GM23338 (cell line): ENCODE results near the gene TCP11L2. TPM values are rescaled to one million over a fixed set of nuclear protein-coding genes. Genes with fewer than 3 reads are reported as not detected.

Experiments
- ATAC-seq: fragments of 200-7000 bp; cut with Tn5 transposase; 3 replicates; pipeline ENCODE4 v1.9.1; 2020
- DNase-seq: peaks from one replicate; pipeline ENCODE4 v3.0.0-alpha.2; 2015; ENCODE audit warnings: low spot score
- H2AFZ ChIP-seq: fragments of 200-600 bp; sonication (generic); 2 replicates; pipeline ENCODE4 v1.8.0; 2016; ENCODE audit warnings: antibody characterized with exemption, mild to moderate bottlenecking, moderate library complexity
- H3F3A ChIP-seq: fragments of 200-600 bp; sonication (generic); replicated peaks from 2 replicates; pipeline ENCODE4 v1.8.0; 2017; ENCODE audit warnings: antibody characterized with exemption, mixed run types, low read depth
- H3K27ac ChIP-seq: fragments of 200-600 bp; sonication (generic); 2 replicates; pipeline ENCODE4 v1.6.1; 2016; ENCODE audit warnings: low read depth
- H3K27me3 ChIP-seq: fragments of 200-600 bp; sonication (generic); 2 replicates; pipeline ENCODE4 v1.8.0; 2016; ENCODE audit warnings: mild to moderate bottlenecking, mixed run types, moderate library complexity; ENCODE audit not compliant: insufficient read depth
- H3K36me3 ChIP-seq: fragments of 200-600 bp; sonication (generic); 2 replicates; pipeline ENCODE4 v1.8.0; 2016; ENCODE audit warnings: mild to moderate bottlenecking; ENCODE audit not compliant: insufficient read depth
- H3K4me1 ChIP-seq: fragments of 200-600 bp; sonication (generic); 2 replicates; pipeline ENCODE4 v1.8.0; 2016; ENCODE audit warnings: mild to moderate bottlenecking, moderate library complexity; ENCODE audit not compliant: insufficient read depth
- H3K4me2 ChIP-seq: fragments of 200-600 bp; sonication (generic); 2 replicates; pipeline ENCODE4 v1.7.1; 2017; ENCODE audit warnings: mixed run types
- H3K4me3 ChIP-seq: fragments of 200-600 bp; sonication (generic); 2 replicates; pipeline ENCODE4 v1.6.1; 2016; ENCODE audit warnings: mixed run types
- H3K79me2 ChIP-seq: fragments of 200-600 bp; sonication (generic); replicated peaks from 2 replicates; pipeline ENCODE4 v1.8.0; 2017; ENCODE audit warnings: mild to moderate bottlenecking; ENCODE audit not compliant: insufficient read depth
- H3K9me2 ChIP-seq: fragments of 200-600 bp; sonication (generic); 2 replicates; pipeline ENCODE4 v1.8.0; 2017; ENCODE audit not compliant: insufficient read depth
- H4K20me1 ChIP-seq: fragments of 200-600 bp; sonication (generic); replicated peaks from 2 replicates; pipeline ENCODE4 v1.8.0; 2017; ENCODE audit warnings: mild to moderate bottlenecking; ENCODE audit not compliant: insufficient read depth
- H3K27ac Mint-ChIP-seq: 2 replicates; pipeline ENCODE4 v1.8.0; 2020; ENCODE audit warnings: inconsistent platforms, mild to moderate bottlenecking, moderate library complexity, mixed read lengths
- H3K27me3 Mint-ChIP-seq: 3 replicates; pipeline ENCODE4 v1.8.0; 2022; ENCODE audit warnings: low read depth, mild to moderate bottlenecking, moderate library complexity, mixed read lengths, inconsistent platforms; ENCODE audit not compliant: insufficient read depth, poor library complexity
- H3K36me3 Mint-ChIP-seq: 3 replicates; pipeline ENCODE4 v1.8.0; 2021; ENCODE audit warnings: low read depth, mild to moderate bottlenecking, inconsistent platforms, moderate library complexity, mixed read lengths
- H3K4me1 Mint-ChIP-seq: 3 replicates; pipeline ENCODE4 v1.8.0; 2020; ENCODE audit warnings: mild to moderate bottlenecking, inconsistent platforms, mixed read lengths
- H3K4me3 Mint-ChIP-seq: 3 replicates; pipeline ENCODE4 v1.8.0; 2021; ENCODE audit warnings: moderate library complexity, mild to moderate bottlenecking, inconsistent platforms, mixed read lengths
- H3K9me3 Mint-ChIP-seq: 3 replicates; pipeline ENCODE4 v1.8.0; 2020; ENCODE audit warnings: moderate library complexity, mild to moderate bottlenecking, inconsistent platforms, mixed read lengths
- CREB1 ChIP-seq: fragments of 250-450 bp; sonication (Bioruptor Pico); IDR thresholded peaks from 2 replicates; pipeline ENCODE4 v1.5.0; 2020; ENCODE audit warnings: low read depth, mild to moderate bottlenecking, moderate library complexity
- CTCF ChIP-seq, 2 experiments: fragments of 200-600 bp in 1 of 2; sonication (generic) in 1 of 2; conservative IDR thresholded peaks; 2 replicates each; pipeline versions ENCODE4 v1.5.1 to v1.6.1; 2016 to 2017; ENCODE audit warnings: antibody characterized with exemption in 2 of 2, low read depth in 2 of 2, mild to moderate bottlenecking in 2 of 2, moderate library complexity in 1 of 2
- ETS1 ChIP-seq: IDR thresholded peaks from 2 replicates; pipeline ENCODE4 v1.6.1; 2016; ENCODE audit warnings: antibody characterized with exemption
- EZH2 ChIP-seq: fragments of 200-600 bp; sonication (generic); IDR thresholded peaks from one replicate; pipeline ENCODE4 v1.8.0; 2017; ENCODE audit warnings: antibody characterized with exemption, mild to moderate bottlenecking, low read depth; ENCODE audit not compliant: unreplicated experiment
- NANOG ChIP-seq: IDR thresholded peaks from 2 replicates; pipeline ENCODE4 v1.6.1; 2016; ENCODE audit warnings: antibody characterized with exemption, borderline replicate concordance
- STAT1 ChIP-seq: IDR thresholded peaks from one replicate; pipeline ENCODE4 v1.6.1; 2016; ENCODE audit warnings: antibody characterized with exemption; ENCODE audit not compliant: unreplicated experiment
- ZNF114 ChIP-seq: fragments of 250-450 bp; sonication (Bioruptor Pico); IDR thresholded peaks from 2 replicates; pipeline ENCODE4 v1.5.0; 2020; ENCODE audit warnings: mild to moderate bottlenecking, moderate library complexity
- ZNF331 ChIP-seq: fragments of 250-450 bp; sonication (Bioruptor Pico); IDR thresholded peaks from 2 replicates; pipeline ENCODE4 v1.5.0; 2020; ENCODE audit warnings: low read depth, mild to moderate bottlenecking, moderate library complexity
- ZNF462 ChIP-seq: fragments of 250-450 bp; sonication (Bioruptor Pico); IDR thresholded peaks from 2 replicates; pipeline ENCODE4 v1.5.0; 2020; ENCODE audit warnings: mild to moderate bottlenecking, moderate library complexity
- polyA plus RNA-seq: library from polyadenylated mRNA; unstranded; fragments of >200 nt; fragmentation: Nextera tagmentation; extraction: Ambion mirVana; gene quantifications from 2 replicates; pipeline ENCODE4 v1.2.1, GENCODE V29; 2016
- total RNA-seq: library from RNA; depleted of rRNA; stranded (reverse); fragments of >200 nt; shearing (Covaris generic); gene quantifications from 2 replicates; pipeline ENCODE4 v1.2.3, GENCODE V29; 2014

TCP11L2 gene
- total and polyA plus RNA-seq, 2 experiments from 2014 or later, result 1.4 to 4.4 TPM

GRCh38 chr12:106364261-106364660 is 61.7 kb downstream of the TCP11L2 start:
- H4K20me1 ChIP-seq, result peaks cover 6% of the 10 kb centered on the region
- Mint-ChIP-seq H3K36me3 (peaks cover under 1% of the 10 kb centered on the region; the same call in 1 of the 3 replicates), H3K27me3 (no peaks in the 10 kb centered on the region), H3K27ac (no peak overlapping the region), H3K4me1 (no peaks in the 10 kb centered on the region), H3K9me3 (no peaks in the 10 kb centered on the region), H3K4me3 (no peak overlapping the region)
- no peaks in the 10 kb centered on the region for H3K9me2 ChIP-seq
- H3K4me3 ChIP-seq, result no peak overlapping the region
- H2AFZ ChIP-seq, result no peak overlapping the region
- H3K27ac ChIP-seq, result no peak overlapping the region
- peaks cover 25% of the 10 kb centered on the region; the same call in 1 of the 2 replicates for H3K79me2 ChIP-seq
- H3F3A ChIP-seq, result no peaks in the 10 kb centered on the region
- DNase-seq (no peak), ATAC-seq (no peak)
- H3K27me3 ChIP-seq, result no peaks in the 10 kb centered on the region
- no peaks in the 10 kb centered on the region for H3K4me1 ChIP-seq
- no peak overlapping the region for H3K4me2 ChIP-seq
- TF ChIP-seq STAT1 (no peak), CTCF (conservative IDR thresholded peaks at IDR 0.05; ENCODE audit: low read depth in 2 of 2) (no peak), ETS1 (no peak)
- peaks cover 4% of the 10 kb centered on the region; the same call in 1 of the 2 replicates for H3K36me3 ChIP-seq

GRCh38 chr12:106369624-106370346 is 67.3 kb downstream of the TCP11L2 start:
- no peak overlapping the region for H3K4me3 ChIP-seq
- H2AFZ ChIP-seq, result no peak overlapping the region
- peaks cover 21% of the 10 kb centered on the region for H3K36me3 Mint-ChIP-seq
- H3K4me1 Mint-ChIP-seq, result no peaks in the 10 kb centered on the region
- peaks cover 8% of the 10 kb centered on the region; the same call in 1 of the 2 replicates for H3K36me3 ChIP-seq
- H3K27ac Mint-ChIP-seq, result no peak overlapping the region
- no peaks in the 10 kb centered on the region for H3K9me2 ChIP-seq
- no peaks in the 10 kb centered on the region for H3K79me2 ChIP-seq
- no peak overlapping the region for H3K27ac ChIP-seq
- H3K4me1 ChIP-seq, result no peaks in the 10 kb centered on the region
- no peak overlapping the region for H3K4me3 Mint-ChIP-seq
- H3K27me3 ChIP-seq, result no peaks in the 10 kb centered on the region
- no peaks in the 10 kb centered on the region for H3F3A ChIP-seq
- H4K20me1 ChIP-seq, result no peaks in the 10 kb centered on the region
- H3K4me2 ChIP-seq, result no peak overlapping the region
- peaks cover 2% of the 10 kb centered on the region for H3K27me3 Mint-ChIP-seq
- DNase-seq (no peak), ATAC-seq (no peak)
- H3K9me3 Mint-ChIP-seq, result no peaks in the 10 kb centered on the region
- TF ChIP-seq CREB1 (CRISPR knock-in tag) (no peak), ZNF462 (CRISPR knock-in tag) (no peak), ZNF114 (no peak), STAT1 (no peak), CTCF (conservative IDR thresholded peaks at IDR 0.05; ENCODE audit: low read depth in 2 of 2) (no peak), EZH2 (no peak), ZNF331 (no peak), NANOG (no peak)
